ENCODE data around the gene CDKN1B.

- TF ChIP-seq CTCF (IDR thresholded peaks at IDR 0.05 in 4 of 5, conservative IDR thresholded peaks at IDR 0.05 in 1 of 5) (no peak), POLR2A (IDR thresholded peaks at IDR 0.05) (no peak)
Measured at GRCh38 chr12:12745576-12746211, 28.5 kb downstream of the CDKN1B start.
